Lower leg skin (tissue), 3 donors: ENCODE results near the gene FLNA.

Source experiments
- POLR2A ChIP-seq, 2 donors: fragments of 450-650 bp; IDR thresholded peaks; one replicate each; pipeline ENCODE4 v1.6.1; 2016 to 2017; ENCODE audit warnings: antibody characterized with exemption in 2 of 2, mild to moderate bottlenecking in 1 of 2, moderate library complexity in 1 of 2
- TF ChIP-seq, protein P1 (sequence below), 3 donors: fragments of 450-650 bp; IDR thresholded peaks; one replicate each; pipeline ENCODE4 v1.5.1; 2016; ENCODE audit warnings: antibody characterized with exemption in 3 of 3, mild to moderate bottlenecking in 3 of 3, moderate library complexity in 2 of 3

DNA sequence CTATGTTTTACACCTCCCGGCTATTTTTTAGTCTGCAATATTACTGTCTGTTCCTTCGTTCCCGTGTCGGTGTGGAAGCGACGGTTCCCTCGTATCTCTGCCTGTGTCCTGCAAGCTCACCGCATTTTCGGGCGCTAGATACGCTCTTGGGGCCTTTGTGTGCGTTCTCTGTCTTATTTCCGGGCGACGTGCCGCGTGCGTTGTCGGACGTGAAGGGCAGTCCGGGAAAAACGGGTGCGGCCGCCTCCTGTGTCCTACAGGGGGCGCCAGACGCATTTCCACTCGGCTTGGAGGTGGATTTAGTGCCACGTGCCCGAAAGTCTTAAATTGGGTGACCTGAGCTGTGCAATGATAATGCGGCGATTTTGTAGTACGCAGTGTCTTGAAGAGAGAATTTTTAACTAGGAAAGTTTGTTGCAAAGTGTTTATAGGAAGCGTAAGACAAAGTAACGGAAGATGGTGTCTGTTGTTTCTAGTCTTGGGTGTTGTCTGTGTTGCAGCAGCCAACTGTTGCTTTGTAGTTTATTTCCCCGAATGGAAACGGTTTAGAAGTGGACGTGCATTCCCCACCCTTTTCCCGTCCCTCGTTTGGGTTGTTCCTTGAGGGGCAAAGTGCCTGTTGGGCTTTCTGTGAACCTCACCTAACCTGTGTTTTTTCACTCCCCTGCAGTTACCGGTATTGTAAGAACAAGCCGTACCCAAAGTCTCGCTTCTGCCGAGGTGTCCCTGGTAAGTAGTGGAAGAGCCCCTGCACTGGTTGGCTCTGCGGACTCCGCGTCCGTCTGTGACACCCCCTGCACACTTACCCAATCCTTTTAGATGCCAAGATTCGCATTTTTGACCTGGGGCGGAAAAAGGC is 24.5 kb upstream of the FLNA start:
- TF ChIP-seq POLR2A (IDR thresholded peaks at IDR 0.05): no peak
- TF ChIP-seq, protein P1, sequence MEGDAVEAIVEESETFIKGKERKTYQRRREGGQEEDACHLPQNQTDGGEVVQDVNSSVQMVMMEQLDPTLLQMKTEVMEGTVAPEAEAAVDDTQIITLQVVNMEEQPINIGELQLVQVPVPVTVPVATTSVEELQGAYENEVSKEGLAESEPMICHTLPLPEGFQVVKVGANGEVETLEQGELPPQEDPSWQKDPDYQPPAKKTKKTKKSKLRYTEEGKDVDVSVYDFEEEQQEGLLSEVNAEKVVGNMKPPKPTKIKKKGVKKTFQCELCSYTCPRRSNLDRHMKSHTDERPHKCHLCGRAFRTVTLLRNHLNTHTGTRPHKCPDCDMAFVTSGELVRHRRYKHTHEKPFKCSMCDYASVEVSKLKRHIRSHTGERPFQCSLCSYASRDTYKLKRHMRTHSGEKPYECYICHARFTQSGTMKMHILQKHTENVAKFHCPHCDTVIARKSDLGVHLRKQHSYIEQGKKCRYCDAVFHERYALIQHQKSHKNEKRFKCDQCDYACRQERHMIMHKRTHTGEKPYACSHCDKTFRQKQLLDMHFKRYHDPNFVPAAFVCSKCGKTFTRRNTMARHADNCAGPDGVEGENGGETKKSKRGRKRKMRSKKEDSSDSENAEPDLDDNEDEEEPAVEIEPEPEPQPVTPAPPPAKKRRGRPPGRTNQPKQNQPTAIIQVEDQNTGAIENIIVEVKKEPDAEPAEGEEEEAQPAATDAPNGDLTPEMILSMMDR (IDR thresholded peaks at IDR 0.05): no peak
